Mammary epithelial cell (primary cell): ENCODE results near the gene TIMP1.

ENCODE experiments used
- EZH2 ChIP-seq: IDR thresholded peaks from 2 replicates; pipeline ENCODE4 v1.6.1; 2012; ENCODE audit warnings: low read length, inconsistent platforms, borderline replicate concordance
- TF ChIP-seq, protein P1 (sequence below), 2 donors: IDR thresholded peaks in 1 of 2; conservative IDR thresholded peaks in 1 of 2; 2 replicates each; pipeline ENCODE4 v1.5.1; 2011 to 2012; ENCODE audit warnings: inconsistent platforms in 2 of 2, low read length in 2 of 2, mild to moderate bottlenecking in 2 of 2, control low read depth in 1 of 2, low read depth in 1 of 2; ENCODE audit not compliant: insufficient read depth in 1 of 2; ENCODE audit errors: extremely low read depth in 1 of 2

DNA sequence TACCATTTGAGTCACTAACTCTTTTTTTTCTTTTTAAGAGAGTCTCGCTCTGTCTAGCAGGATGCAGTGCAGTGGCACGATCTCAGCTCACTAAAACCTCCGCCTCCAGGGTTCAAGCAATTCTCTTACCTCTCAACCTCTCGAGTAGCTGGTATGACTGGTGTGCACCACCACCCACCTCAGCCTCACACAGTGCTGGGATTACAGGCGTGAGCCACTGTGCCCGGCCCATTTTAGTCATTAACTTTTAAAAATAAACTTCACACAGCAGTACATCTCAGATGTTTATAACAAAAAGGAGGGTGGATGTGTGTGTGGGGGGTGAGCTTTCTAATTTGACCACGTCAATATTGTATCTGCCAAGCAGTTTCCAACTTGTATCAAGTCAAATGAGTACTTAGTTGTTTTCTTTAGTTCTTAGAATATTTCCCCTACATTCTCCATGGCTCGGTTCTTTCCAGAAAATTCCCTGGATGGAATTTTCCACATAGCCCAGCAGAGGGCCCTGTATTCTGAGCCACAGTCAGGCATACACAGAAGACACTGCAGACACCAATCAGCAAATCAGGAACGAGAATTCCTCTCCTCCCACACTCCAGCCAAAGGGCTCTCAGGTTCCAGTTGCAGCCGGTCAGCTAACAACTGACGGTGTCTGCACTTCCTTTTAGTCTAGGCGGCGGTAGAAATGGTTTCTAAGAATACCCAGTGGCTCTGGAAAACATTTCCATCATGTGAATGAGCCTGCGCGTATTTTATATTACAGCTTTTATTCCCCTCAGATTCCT is 41.3 kb upstream of the TIMP1 start:
- TF ChIP-seq, protein P1, sequence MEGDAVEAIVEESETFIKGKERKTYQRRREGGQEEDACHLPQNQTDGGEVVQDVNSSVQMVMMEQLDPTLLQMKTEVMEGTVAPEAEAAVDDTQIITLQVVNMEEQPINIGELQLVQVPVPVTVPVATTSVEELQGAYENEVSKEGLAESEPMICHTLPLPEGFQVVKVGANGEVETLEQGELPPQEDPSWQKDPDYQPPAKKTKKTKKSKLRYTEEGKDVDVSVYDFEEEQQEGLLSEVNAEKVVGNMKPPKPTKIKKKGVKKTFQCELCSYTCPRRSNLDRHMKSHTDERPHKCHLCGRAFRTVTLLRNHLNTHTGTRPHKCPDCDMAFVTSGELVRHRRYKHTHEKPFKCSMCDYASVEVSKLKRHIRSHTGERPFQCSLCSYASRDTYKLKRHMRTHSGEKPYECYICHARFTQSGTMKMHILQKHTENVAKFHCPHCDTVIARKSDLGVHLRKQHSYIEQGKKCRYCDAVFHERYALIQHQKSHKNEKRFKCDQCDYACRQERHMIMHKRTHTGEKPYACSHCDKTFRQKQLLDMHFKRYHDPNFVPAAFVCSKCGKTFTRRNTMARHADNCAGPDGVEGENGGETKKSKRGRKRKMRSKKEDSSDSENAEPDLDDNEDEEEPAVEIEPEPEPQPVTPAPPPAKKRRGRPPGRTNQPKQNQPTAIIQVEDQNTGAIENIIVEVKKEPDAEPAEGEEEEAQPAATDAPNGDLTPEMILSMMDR (conservative IDR thresholded peaks at IDR 0.05 in 1 of 2, IDR thresholded peaks at IDR 0.05 in 1 of 2; ENCODE audit: extremely low read depth in 1 of 2, insufficient read depth in 1 of 2, low read depth in 1 of 2, low read length in 2 of 2), result peak; percentile 42 to 67
- TF ChIP-seq EZH2, result no peak
